ENCODE results near the gene GHRL.

Gene GHRL

GRCh38 chr3:10248184-10248983 lies 44.4 kb downstream of the GHRL start, which contains the start of gene TATDN2:
TSS of gene TATDN2 (plus strand) at chr3:10248459. CDS start at chr3:10249201, 742 bp downstream.
- peak within 1 kb of the TSS; percentile 78 for H3K4me3 ChIP-seq (ENCODE audit: low read depth, low read length)

GRCh38 chr3:10247679-10248183 lies 45.0 kb downstream of the GHRL start:
- no peak overlapping the region for H3K4me3 ChIP-seq (ENCODE audit: low read depth, low read length)

GRCh38 chr3:10245081-10245712 lies 47.5 kb downstream of the GHRL start:
- no peak overlapping the region for H3K4me3 ChIP-seq (ENCODE audit: low read depth, low read length)

GRCh38 chr3:10244009-10244408 lies 48.7 kb downstream of the GHRL start:
- H3K4me3 ChIP-seq (ENCODE audit: low read depth, low read length) = no peak overlapping the region

GRCh38 chr3:10242182-10243065 lies 50.3 kb downstream of the GHRL start:
- no peak overlapping the region for H3K4me3 ChIP-seq (ENCODE audit: low read depth, low read length)

GRCh38 chr3:10240799-10241198 lies 51.9 kb downstream of the GHRL start:
- H3K4me3 ChIP-seq (ENCODE audit: low read depth, low read length) = no peak overlapping the region

GRCh38 chr3:10238345-10239183 lies 54.2 kb downstream of the GHRL start:
- H3K4me3 ChIP-seq (ENCODE audit: low read depth, low read length) = no peak overlapping the region
